ENCODE measurements around the gene TPD52L1. TPM values are rescaled to one million over a fixed set of nuclear protein-coding genes. Genes with fewer than 3 reads are reported as not detected.

Gene TPD52L1
- total and polyA plus RNA-seq, 10 of the 15 experiments (the other 5 are each of a cell fraction or from before 2014, with no cell fraction given) = 0.03 to 2.6 (median 0.16) TPM; not detected in 3

DNA sequence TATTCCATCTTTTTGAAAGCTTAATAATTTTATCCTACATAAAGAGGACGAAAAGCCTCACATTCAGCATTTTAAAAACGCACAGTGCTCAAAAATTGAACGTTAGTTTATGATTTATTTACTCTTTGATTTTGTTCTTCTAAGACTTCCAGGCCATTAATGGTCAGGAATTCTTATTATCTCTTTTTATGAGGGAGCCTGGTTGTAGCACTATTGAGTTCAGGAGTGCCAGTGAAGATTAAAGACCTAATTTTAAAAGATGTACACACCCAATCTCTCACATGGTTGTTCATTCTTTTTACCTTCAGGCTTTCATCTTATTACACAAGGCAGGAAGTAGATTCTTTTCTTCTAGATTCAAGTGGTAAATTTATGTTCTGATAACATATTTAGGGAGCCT is 79.6 kb downstream of the TPD52L1 start (continued):
- TF ChIP-seq SIX5 (IDR thresholded peaks at IDR 0.05; ENCODE audit: low read depth, low read length, severe bottlenecking) = no peak

DNA sequence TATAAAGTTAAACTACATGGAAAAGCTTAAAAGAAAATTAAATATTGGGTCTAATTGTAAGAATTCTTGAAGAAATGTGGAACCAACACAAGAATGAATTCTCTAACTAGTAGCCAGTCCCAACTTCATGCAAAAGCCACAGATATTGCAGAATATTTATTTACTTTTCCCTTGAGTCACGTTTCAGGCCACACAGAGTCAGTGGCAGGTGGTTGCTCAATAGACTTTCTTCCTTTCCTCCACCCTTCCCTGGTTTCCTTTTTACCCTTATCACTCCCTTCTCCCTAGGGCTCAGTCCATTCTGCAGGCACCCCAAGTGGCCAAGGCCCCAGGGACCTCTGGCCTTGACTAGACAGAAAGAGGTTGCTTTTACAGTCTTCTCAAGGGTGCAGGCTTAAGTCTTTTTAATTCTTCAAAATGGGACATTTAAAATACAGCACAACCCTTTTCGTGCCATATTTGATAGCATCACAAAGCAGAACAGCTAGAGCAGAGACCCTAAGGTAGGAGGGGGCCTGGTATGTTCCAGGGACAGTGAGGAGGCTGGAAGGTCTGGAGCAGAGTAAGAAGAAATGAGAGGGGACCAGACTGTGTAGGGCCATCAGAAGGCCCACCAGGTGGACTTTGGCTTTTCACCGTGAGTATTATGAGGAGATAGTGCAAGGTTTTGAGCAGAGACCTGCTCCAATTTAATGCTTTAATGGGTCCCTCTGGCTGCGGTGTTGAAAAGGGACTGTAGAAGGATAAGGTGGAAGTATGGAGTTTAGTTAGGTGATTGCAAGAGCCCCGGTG is 83.2 kb downstream of the TPD52L1 start:
- no peak overlapping the region for H3K27ac ChIP-seq (ENCODE audit: control insufficient read depth, insufficient read depth)
- H3K4me1 ChIP-seq (ENCODE audit: control insufficient read depth, insufficient read depth, low read length) = no peaks in the 10 kb centered on the region
- ATAC-seq (no peak), DNase-seq (ENCODE audit: low read depth, low spot score) (no peak), FAIRE-seq (no peak)
- no peak for TF ChIP-seq STAT1 (conservative IDR thresholded peaks at IDR 0.05)
- TF ChIP-seq NR2C2 (IDR thresholded peaks at IDR 0.05; ENCODE audit: borderline replicate concordance, control insufficient read depth, insufficient read length, low read depth) = no peak
- TF ChIP-seq, protein P1, sequence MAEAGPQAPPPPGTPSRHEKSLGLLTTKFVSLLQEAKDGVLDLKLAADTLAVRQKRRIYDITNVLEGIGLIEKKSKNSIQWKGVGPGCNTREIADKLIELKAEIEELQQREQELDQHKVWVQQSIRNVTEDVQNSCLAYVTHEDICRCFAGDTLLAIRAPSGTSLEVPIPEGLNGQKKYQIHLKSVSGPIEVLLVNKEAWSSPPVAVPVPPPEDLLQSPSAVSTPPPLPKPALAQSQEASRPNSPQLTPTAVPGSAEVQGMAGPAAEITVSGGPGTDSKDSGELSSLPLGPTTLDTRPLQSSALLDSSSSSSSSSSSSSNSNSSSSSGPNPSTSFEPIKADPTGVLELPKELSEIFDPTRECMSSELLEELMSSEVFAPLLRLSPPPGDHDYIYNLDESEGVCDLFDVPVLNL (IDR thresholded peaks at IDR 0.05; ENCODE audit: low read depth, low read length) = no peak
- no peak for TF ChIP-seq ZNF622 (IDR thresholded peaks at IDR 0.05)
- no peak for TF ChIP-seq EP300 (IDR thresholded peaks at IDR 0.05; ENCODE audit: borderline replicate concordance in 1 of 2, control insufficient read depth in 1 of 2, low read depth in 2 of 2, low read length in 2 of 2)
- TF ChIP-seq RUNX3 (IDR thresholded peaks at IDR 0.05; ENCODE audit: low read length) = no peak
- TF ChIP-seq ZNF207 (IDR thresholded peaks at IDR 0.05; ENCODE audit: borderline replicate concordance) = no peak
- ChIA-PET CTCF (no interaction called here), POLR2A (no interaction called here), RAD21 (ENCODE audit: unreplicated experiment) (no interaction called here), SMC1A (ENCODE audit: uncharacterized antibody, unreplicated experiment) (interaction anchor here (1.4 kb wide), 1 partner anchor 12 kb away, joined by 4 read pairs; no protein-coding TSS in a partner anchor)
- H4K20me1 ChIP-seq (ENCODE audit: control insufficient read depth, insufficient read depth) = no peaks in the 10 kb centered on the region
- WGBS (ENCODE audit: insufficient coverage, insufficient replicate concordance, low lambda C conversion rate, missing lambda C conversion rate) = 50% methylated on average over 5 of the region's 5 CpGs
- no peaks in the 10 kb centered on the region for H3K79me2 ChIP-seq (ENCODE audit: control insufficient read depth, insufficient read depth, low read length)
- no TSS peak for BruUV-seq (replicated peaks)
- no peak overlapping the region for H3K4me3 ChIP-seq
- H3K9ac ChIP-seq (ENCODE audit: control insufficient read depth, insufficient read depth, low read length) = no peak overlapping the region
- H3K9me3 ChIP-seq (replicated peaks; ENCODE audit: control insufficient read depth, insufficient read depth, low read length) = no peaks in the 10 kb centered on the region
- intact Hi-C loops (cut with micrococcal nuclease; ENCODE audit: unreplicated experiment) = no loop called here
- no peak overlapping the region for H3K4me2 ChIP-seq (ENCODE audit: control insufficient read depth, insufficient read depth)
- in situ Hi-C loops (cut with MboI) = no loop called here
- no peak overlapping the region for H2AFZ ChIP-seq (ENCODE audit: control insufficient read depth, low read depth, low read length)
- no peaks in the 10 kb centered on the region for H3K36me3 ChIP-seq (ENCODE audit: control insufficient read depth in 2 of 2, insufficient read depth in 2 of 2, low read length in 1 of 2)
- no peaks in the 10 kb centered on the region for H3K27me3 ChIP-seq (replicated peaks in 1 of 2; ENCODE audit: control insufficient read depth in 2 of 2, insufficient read depth in 2 of 2, low read length in 1 of 2)

Measured in GM12878 (cell line).